A673 (cell line): Measurements from ENCODE around the gene CCDC178.

Source experiments
- EZH2 ChIP-seq: fragments of 200-600 bp; sonication (generic); IDR thresholded peaks from 2 replicates; pipeline ENCODE4 v1.6.1; 2017; ENCODE audit warnings: borderline replicate concordance, low read depth, mild to moderate bottlenecking, mixed read lengths, antibody characterized with exemption, low read length; ENCODE audit not compliant: poor library complexity, severe bottlenecking
- TF ChIP-seq, protein P1 (sequence below): fragments of 300-800, 200-600 bp; sonication (generic); conservative IDR thresholded peaks from 2 replicates; pipeline ENCODE4 v1.5.1; 2017; ENCODE audit warnings: low read depth, mild to moderate bottlenecking, antibody characterized with exemption, low read length, moderate library complexity, mixed read lengths

DNA sequence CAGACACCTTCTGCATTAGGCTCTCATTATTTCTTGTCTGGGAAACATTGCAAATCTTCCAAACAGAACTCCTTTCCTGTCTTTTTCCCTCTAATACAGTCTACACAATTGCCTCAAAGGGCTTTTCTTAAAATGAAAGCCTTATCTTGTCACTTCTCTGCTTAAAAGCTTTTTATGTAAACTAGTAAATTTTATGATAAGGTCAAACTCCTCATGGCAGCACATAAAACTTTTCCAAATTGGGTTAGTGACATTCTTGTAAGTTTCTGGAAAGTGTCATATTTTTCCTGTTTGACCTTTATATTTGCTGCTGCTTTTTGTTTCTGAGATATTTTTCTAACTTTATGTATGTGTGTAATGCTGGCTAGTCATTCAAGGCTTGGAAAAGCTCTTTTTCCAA lies 406.3 kb downstream of the CCDC178 start:
- TF ChIP-seq, protein P1, sequence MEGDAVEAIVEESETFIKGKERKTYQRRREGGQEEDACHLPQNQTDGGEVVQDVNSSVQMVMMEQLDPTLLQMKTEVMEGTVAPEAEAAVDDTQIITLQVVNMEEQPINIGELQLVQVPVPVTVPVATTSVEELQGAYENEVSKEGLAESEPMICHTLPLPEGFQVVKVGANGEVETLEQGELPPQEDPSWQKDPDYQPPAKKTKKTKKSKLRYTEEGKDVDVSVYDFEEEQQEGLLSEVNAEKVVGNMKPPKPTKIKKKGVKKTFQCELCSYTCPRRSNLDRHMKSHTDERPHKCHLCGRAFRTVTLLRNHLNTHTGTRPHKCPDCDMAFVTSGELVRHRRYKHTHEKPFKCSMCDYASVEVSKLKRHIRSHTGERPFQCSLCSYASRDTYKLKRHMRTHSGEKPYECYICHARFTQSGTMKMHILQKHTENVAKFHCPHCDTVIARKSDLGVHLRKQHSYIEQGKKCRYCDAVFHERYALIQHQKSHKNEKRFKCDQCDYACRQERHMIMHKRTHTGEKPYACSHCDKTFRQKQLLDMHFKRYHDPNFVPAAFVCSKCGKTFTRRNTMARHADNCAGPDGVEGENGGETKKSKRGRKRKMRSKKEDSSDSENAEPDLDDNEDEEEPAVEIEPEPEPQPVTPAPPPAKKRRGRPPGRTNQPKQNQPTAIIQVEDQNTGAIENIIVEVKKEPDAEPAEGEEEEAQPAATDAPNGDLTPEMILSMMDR: no peak
- TF ChIP-seq EZH2: no peak
